Renal cortex interstitium (tissue), 11 donors: ENCODE results near the gene HCFC1. TPM values are rescaled to one million over a fixed set of nuclear protein-coding genes. Genes with fewer than 3 reads are reported as not detected.

Source experiments
- DNase-seq, 11 donors: peaks; one replicate each; pipeline ENCODE4 v3.0.0-alpha.2; 2013; ENCODE audit warnings: low read depth in 9 of 11, low spot score in 4 of 11; ENCODE audit errors: extremely low read depth in 1 of 11
- polyA plus RNA-seq, 3 donors: library from polyadenylated mRNA; unstranded; fragments of 120-200 nt; gene quantifications; one replicate each; pipeline ENCODE4 v1.2.1, GENCODE V29; 2013; ENCODE audit not compliant: insufficient read length in 3 of 3

HCFC1 gene
- polyA plus RNA-seq, 3 donors = 40.8 to 52.0 (median 45.7) TPM

- no peak for DNase-seq
Measured at GRCh38 chrX:153920546-153920945, 51.1 kb downstream of the HCFC1 start.

GRCh38 chrX:153919281-153919680 lies 52.3 kb downstream of the HCFC1 start:
- no peak for DNase-seq

- DNase-seq = no peak
Measured at GRCh38 chrX:153917869-153918268, 53.7 kb downstream of the HCFC1 start.

GRCh38 chrX:153913701-153914100 lies 57.9 kb downstream of the HCFC1 start:
- DNase-seq = no peak

- DNase-seq = no peak
Measured at GRCh38 chrX:153913211-153913610, 58.4 kb downstream of the HCFC1 start.

GRCh38 chrX:153911798-153912197 lies 59.8 kb downstream of the HCFC1 start:
- DNase-seq = no peak

- DNase-seq = no peak
Measured at GRCh38 chrX:153910446-153910845, 61.2 kb downstream of the HCFC1 start.

GRCh38 chrX:153909980-153910360 lies 61.6 kb downstream of the HCFC1 start:
- no peak for DNase-seq

- no peak for DNase-seq
Measured at GRCh38 chrX:153909024-153909979, 62.3 kb downstream of the HCFC1 start.

GRCh38 chrX:153908219-153908860 lies 63.3 kb downstream of the HCFC1 start:
- DNase-seq = no peak

- no peak for DNase-seq
Measured at GRCh38 chrX:153907456-153907855, 64.2 kb downstream of the HCFC1 start.

- DNase-seq = no peak
Measured at GRCh38 chrX:153906126-153906917, 65.3 kb downstream of the HCFC1 start.

- DNase-seq = no peak
Measured at GRCh38 chrX:153905481-153906095, 66.0 kb downstream of the HCFC1 start.

GRCh38 chrX:153903991-153904957 lies 67.3 kb downstream of the HCFC1 start, which contains the start of gene AVPR2:
Gene AVPR2, plus strand, starts transcription at chrX:153904673. Its CDS starts 473 bp downstream, at chrX:153905146.
- no peak for DNase-seq

- DNase-seq = no peak
Measured at GRCh38 chrX:153903238-153903980, 68.2 kb downstream of the HCFC1 start.

GRCh38 chrX:153902385-153902784 lies 69.2 kb downstream of the HCFC1 start:
- DNase-seq = no peak

GRCh38 chrX:153901753-153902140 lies 69.9 kb downstream of the HCFC1 start:
- DNase-seq = no peak
